GM12878 (cell line): Measurements from ENCODE around the gene HLA-B. TPM values are rescaled to one million over a fixed set of nuclear protein-coding genes. Genes with fewer than 3 reads are reported as not detected.
A peak's percentile ranks its signal among the peaks of the same experiment; 100 is the strongest.

Experiments used
- BCLAF1 ChIP-seq: fragments of 450-650 bp; IDR thresholded peaks from 2 replicates; pipeline ENCODE4 v1.6.1; 2017; ENCODE audit warnings: antibody characterized with exemption, mild to moderate bottlenecking, moderate library complexity
- BMI1 ChIP-seq: fragments of 450-650 bp; IDR thresholded peaks from 2 replicates; pipeline ENCODE4 v1.6.1; 2016; ENCODE audit warnings: mild to moderate bottlenecking, moderate library complexity, borderline replicate concordance
- CUX1 ChIP-seq: IDR thresholded peaks from 2 replicates; pipeline ENCODE4 v1.6.1; 2012; ENCODE audit warnings: improper control_type of control experiment, low read depth, low read length; ENCODE audit not compliant: insufficient replicate concordance
- DPF2 ChIP-seq: fragments of 450-650 bp; IDR thresholded peaks from 2 replicates; pipeline ENCODE4 v1.6.1; 2017; ENCODE audit warnings: mild to moderate bottlenecking
- EZH2 ChIP-seq: IDR thresholded peaks from 2 replicates; pipeline ENCODE4 v1.6.1; 2012; ENCODE audit warnings: low read depth, mild to moderate bottlenecking, control low read depth, inconsistent platforms, low read length, borderline replicate concordance; ENCODE audit not compliant: control insufficient read depth
- IKZF2 ChIP-seq, 2 experiments: fragments of 450-650 bp; IDR thresholded peaks; 2 replicates each; pipeline ENCODE4 v1.6.1; 2017; ENCODE audit warnings: mild to moderate bottlenecking in 2 of 2, moderate library complexity in 2 of 2
- MAX ChIP-seq: IDR thresholded peaks from 2 replicates; pipeline ENCODE4 v1.6.1; 2012; ENCODE audit warnings: low read depth, low read length, improper control_type of control experiment
- MEF2A ChIP-seq: IDR thresholded peaks from 2 replicates; pipeline ENCODE4 v1.6.1; 2011; ENCODE audit warnings: low read depth, mild to moderate bottlenecking, low read length, moderate library complexity; ENCODE audit not compliant: insufficient read depth
- MLLT1 ChIP-seq: fragments of 450-650 bp; IDR thresholded peaks from 2 replicates; pipeline ENCODE4 v1.6.1; 2016; ENCODE audit warnings: mild to moderate bottlenecking
- MTA3 ChIP-seq: IDR thresholded peaks from 2 replicates; pipeline ENCODE4 v1.6.1; 2012; ENCODE audit warnings: low read length, inconsistent platforms, borderline replicate concordance
- NFYA ChIP-seq: IDR thresholded peaks from 2 replicates; pipeline ENCODE4 v1.6.1; 2011; ENCODE audit warnings: low read depth, mild to moderate bottlenecking, low read length, improper control_type of control experiment, borderline replicate concordance
- PAX8 ChIP-seq: fragments of 450-650 bp; IDR thresholded peaks from 2 replicates; pipeline ENCODE4 v1.6.1; 2017; ENCODE audit warnings: mild to moderate bottlenecking, moderate library complexity
- POLR2AphosphoS2 ChIP-seq: IDR thresholded peaks from 2 replicates; pipeline ENCODE4 v1.6.1; 2011; ENCODE audit warnings: low read depth, mild to moderate bottlenecking, low read length, improper control_type of control experiment, moderate library complexity
- ZBTB40 ChIP-seq: fragments of 450-650 bp; IDR thresholded peaks from 2 replicates; pipeline ENCODE4 v1.6.1; 2016; ENCODE audit warnings: mild to moderate bottlenecking, moderate library complexity, borderline replicate concordance
- polyA plus RNA-seq, 11 experiments: library from polyadenylated mRNA; depleted of rRNA in 4 of 11; unstranded in 6 of 11; stranded (reverse) in 5 of 11; fragments of >200 nt; fragmentation: Nextera tagmentation in 4 of 11; fragmentation: Illumina TruSeq in 1 of 11; extraction: Ambion mirVana in 4 of 11; extraction: Trizol in 1 of 11; gene quantifications; 1 replicate in 1 of 11; 2 replicates in 10 of 11; pipeline versions ENCODE4 v1.2.1 to v1.2.3, GENCODE V29; 2011 to 2016; ENCODE audit warnings: inconsistent platforms in 2 of 11, missing spikeins in 2 of 11, low read depth in 1 of 11
- total RNA-seq, 4 experiments: library from RNA; depleted of rRNA in 3 of 4; stranded (reverse); fragments of >200 nt in 3 of 4; fragmentation: Illumina TruSeq in 1 of 4; extraction: Trizol in 1 of 4; gene quantifications; 2 replicates each; pipeline versions ENCODE4 v1.2.1 to v1.2.3, GENCODE V29; 2013 to 2021

The HLA-B gene
- total and polyA plus RNA-seq, 10 of the 15 experiments (the other 5 are each of a cell fraction or from before 2014, with no cell fraction given) = 820 to 5,128 (median 3,370) TPM

GRCh38 chr6:31352683-31353383 lies 4.1 kb downstream of the HLA-B start (continued):
- TF ChIP-seq EZH2 (no peak), MLLT1 (peak; percentile 34; the same call in 1 of the 2 replicates), MEF2A (peak; percentile 12; the same call in 1 of the 2 replicates), NFYA (no peak), BMI1 (peak; percentile 79), BCLAF1 (no peak), MAX (no peak), MTA3 (peak; percentile 94), IKZF2 (IDR thresholded peaks at IDR 0.05) (no peak), PAX8 (no peak), DPF2 (no peak), ZBTB40 (peak; percentile 80; the same call in 1 of the 2 replicates), CUX1 (peak; percentile 50), POLR2AphosphoS2 (peak; percentile 84)
